GM13977 (cell line): ENCODE results near the gene EXOSC1.

ENCODE experiments used
- DNase-seq: peaks from one replicate; pipeline ENCODE4 v3.0.0; 2012; ENCODE audit warnings: low spot score
- in situ Hi-C: fragments of 300-500 bp; cut with MboI; formaldehyde crosslinking; loops from one replicate; pipeline ENCODE4 v1.12.0; 2022; ENCODE audit warnings: low sequenced_read_pairs, low pct_unique_long_range_greater_than_20kb, mixed read lengths, inconsistent platforms; ENCODE audit not compliant: unreplicated experiment
- TF ChIP-seq, protein P1 (sequence below): IDR thresholded peaks from 2 replicates; pipeline ENCODE4 v1.5.1; 2012; ENCODE audit warnings: mild to moderate bottlenecking, control low read depth; ENCODE audit not compliant: insufficient read depth; ENCODE audit errors: extremely low read depth, missing control alignments

EXOSC1 gene

DNA sequence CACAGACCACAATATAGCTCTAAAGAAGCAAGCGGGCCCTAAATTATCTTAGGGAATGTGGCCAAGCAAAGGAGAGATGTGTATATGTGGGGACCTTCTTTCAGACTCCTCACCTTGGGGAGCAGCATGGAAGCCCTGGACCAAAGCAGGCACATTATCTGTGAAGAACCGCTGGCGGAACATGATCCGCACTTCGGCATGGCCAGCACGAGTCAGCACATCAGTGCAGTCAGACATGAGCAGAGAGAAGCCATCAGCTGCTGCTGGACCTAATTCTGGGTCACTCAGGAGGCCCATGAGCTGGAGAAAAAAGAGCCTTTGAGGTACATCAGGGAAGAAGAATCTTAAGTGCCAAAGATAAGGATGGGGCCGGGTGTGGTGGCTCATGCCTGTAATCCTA lies 14.1 kb upstream of the EXOSC1 start:
- in situ Hi-C loops = no loop called here
- TF ChIP-seq, protein P1, sequence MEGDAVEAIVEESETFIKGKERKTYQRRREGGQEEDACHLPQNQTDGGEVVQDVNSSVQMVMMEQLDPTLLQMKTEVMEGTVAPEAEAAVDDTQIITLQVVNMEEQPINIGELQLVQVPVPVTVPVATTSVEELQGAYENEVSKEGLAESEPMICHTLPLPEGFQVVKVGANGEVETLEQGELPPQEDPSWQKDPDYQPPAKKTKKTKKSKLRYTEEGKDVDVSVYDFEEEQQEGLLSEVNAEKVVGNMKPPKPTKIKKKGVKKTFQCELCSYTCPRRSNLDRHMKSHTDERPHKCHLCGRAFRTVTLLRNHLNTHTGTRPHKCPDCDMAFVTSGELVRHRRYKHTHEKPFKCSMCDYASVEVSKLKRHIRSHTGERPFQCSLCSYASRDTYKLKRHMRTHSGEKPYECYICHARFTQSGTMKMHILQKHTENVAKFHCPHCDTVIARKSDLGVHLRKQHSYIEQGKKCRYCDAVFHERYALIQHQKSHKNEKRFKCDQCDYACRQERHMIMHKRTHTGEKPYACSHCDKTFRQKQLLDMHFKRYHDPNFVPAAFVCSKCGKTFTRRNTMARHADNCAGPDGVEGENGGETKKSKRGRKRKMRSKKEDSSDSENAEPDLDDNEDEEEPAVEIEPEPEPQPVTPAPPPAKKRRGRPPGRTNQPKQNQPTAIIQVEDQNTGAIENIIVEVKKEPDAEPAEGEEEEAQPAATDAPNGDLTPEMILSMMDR = no peak
- DNase-seq = no peak

DNA sequence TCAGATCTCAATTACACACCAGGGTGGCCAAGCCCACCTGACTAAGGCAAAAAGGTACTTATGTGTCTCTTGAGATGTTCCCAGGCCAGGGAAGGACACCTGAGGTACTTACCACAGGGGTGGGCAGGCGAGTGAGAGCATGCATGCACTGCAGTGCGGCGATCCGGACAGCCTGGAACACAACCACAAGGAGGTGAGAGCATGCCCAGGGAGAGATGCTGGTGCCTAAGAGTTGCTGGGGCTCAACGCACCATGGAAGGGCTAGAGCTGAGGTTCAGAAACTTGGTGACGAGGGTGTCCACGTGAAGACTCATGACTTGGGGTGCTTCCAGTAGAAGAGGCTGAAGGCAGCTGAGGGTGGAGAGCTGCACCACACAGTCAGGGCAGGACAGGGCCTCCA lies 13.3 kb upstream of the EXOSC1 start:
- DNase-seq = no peak
- TF ChIP-seq, protein P1 = no peak
- in situ Hi-C loops = no loop called here

DNA sequence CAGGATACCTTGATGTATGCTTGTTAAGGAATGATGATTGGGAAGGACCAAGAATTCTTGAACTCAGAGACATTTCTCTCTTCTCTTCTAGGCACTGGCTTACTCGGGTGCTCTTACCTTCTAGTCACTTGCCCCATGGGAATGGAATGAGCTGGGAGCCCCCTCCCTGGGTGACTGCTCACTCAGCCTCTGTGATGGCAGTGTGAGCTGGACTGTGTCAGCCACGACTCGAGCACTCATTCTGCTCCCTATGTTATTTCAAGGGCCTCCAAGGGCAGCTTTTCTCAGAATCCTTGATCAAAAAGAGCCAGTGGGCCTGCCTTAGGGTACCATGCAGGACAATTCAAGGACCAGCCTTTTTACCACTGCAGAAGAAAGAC lies 10.9 kb upstream of the EXOSC1 start:
- no peak for DNase-seq
- in situ Hi-C loops = no loop called here
- TF ChIP-seq, protein P1 = no peak

DNA sequence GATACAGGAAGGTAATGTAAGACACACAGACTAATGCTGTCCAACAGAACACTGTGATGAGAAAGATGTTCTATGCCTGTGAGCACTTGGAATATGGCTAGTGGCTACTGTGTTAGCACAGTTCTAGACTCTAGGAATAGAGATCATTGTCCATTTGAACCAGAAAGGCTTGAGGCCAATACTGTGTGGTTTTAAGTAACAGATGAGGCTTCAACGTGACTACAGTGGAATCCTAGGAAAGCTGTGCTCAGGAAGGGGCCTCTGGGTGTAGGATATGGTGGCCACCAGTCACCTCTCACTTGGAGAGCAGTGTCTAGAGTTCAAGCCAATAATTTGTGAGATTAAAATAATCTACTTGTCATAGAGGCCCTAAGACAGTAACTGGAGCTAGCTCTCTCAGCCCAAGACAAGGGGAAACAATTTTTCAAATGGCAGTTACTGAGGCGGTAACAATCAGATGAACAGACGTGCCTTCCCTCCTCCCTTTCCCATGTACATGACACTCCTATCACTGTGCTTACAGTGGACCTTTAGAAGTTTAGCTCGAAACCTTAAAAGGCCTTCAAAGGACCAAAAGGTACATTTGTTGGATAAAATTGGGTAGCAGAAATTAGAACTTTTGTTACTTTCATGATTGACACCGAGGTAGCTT lies 10.4 kb upstream of the EXOSC1 start:
- no peak for DNase-seq
- TF ChIP-seq, protein P1 = no peak
- in situ Hi-C loops = no loop called here

DNA sequence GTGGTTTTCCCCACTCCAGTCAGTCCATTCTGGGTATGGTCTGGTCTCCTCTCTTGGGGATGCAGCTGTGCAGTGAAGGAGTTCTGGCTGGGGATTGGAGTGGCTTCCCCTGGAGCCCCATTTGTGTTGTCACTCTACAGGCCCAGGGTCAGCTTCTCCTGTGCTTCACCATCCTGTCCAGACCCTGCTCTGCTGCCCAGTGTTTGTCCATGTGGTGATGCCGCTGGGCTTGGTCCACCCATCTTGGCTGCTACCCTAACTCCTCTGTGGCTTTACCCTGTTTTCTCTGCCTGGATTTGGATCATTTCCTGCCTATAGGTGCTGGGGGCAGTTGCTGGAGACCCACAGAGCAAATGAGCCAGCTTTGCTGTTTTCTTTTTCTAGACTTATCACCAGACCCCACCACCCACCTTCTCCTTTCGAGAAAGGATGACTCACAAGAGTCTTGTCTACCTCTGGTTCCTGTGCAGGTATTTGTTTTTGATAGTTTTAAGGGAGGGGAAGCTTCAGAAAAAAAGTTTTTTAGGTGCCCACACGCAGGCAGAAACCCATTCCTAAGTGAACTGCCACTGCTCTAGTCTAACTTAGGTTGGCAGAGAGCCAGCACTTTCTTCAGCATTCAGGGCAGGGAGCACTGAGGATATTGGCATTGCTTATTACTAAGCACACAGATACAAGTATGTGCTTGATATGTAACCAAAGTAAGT lies 8.7 kb upstream of the EXOSC1 start:
- no peak for DNase-seq
- in situ Hi-C loops = no loop called here
- TF ChIP-seq, protein P1 = no peak

- no peak for DNase-seq
- TF ChIP-seq, protein P1 = no peak
- in situ Hi-C loops = no loop called here
These were observed 6.5 kb upstream of the EXOSC1 start for GRCh38 chr10:97452352-97452751.
